PC-3 (cell line): ENCODE results near the gene NTM. TPM values are rescaled to one million over a fixed set of nuclear protein-coding genes. Genes with fewer than 3 reads are reported as not detected.

Source experiments
- ATAC-seq: fragments of 200-7000 bp; cut with Tn5 transposase; 2 replicates; pipeline ENCODE4 v1.9.1; 2020; ENCODE audit warnings: mild to moderate bottlenecking, moderate library complexity
- BruUV-seq: library from RNA; stranded (reverse); fragments of 400-500 nt; replicated peaks from 2 replicates; lab custom pipeline; 2021; lab: Mats Ljungman, UMichigan
- CTCF ChIA-PET: fragments of 300-600 bp; sonication (Branson Sonifier 250); formaldehyde crosslinking; loops from one replicate; lab custom pipeline; 2022; ENCODE audit warnings: antibody characterized with exemption; lab: Charles Lee
- POLR2A ChIA-PET: fragments of 300-600 bp; sonication (Branson Sonifier 250); formaldehyde crosslinking; loops from one replicate; lab custom pipeline; 2022; ENCODE audit warnings: antibody characterized with exemption; ENCODE audit not compliant: unreplicated experiment; lab: Charles Lee
- DNase-seq: peaks from one replicate; pipeline ENCODE4 v3.0.0-alpha.2; 2015
- H2AFZ ChIP-seq: fragments of 300-600 bp; sonication (generic); 2 replicates; pipeline ENCODE4 v1.6.0; 2016; ENCODE audit warnings: antibody characterized with exemption, low read length
- H3F3A ChIP-seq: fragments of 300-600 bp; sonication (generic); one replicate; pipeline ENCODE4 v1.6.0; 2017; ENCODE audit warnings: antibody characterized with exemption, low read length, control low read depth, mild to moderate bottlenecking; ENCODE audit not compliant: unreplicated experiment
- H3K27ac ChIP-seq: fragments of 300-600 bp; sonication (generic); 2 replicates; pipeline ENCODE4 v1.5.1; 2016; ENCODE audit warnings: mild to moderate bottlenecking, low read length
- H3K27me3 ChIP-seq: fragments of 300-600 bp; sonication (generic); 2 replicates; pipeline ENCODE4 v1.6.1; 2016; ENCODE audit warnings: low read length, mixed read lengths
- H3K36me3 ChIP-seq: fragments of 300-600 bp; sonication (generic); 2 replicates; pipeline ENCODE4 v1.6.1; 2016; ENCODE audit warnings: low read depth, mixed run types, low read length, mixed read lengths
- H3K4me1 ChIP-seq: fragments of 300-600 bp; sonication (generic); 2 replicates; pipeline ENCODE4 v1.5.1; 2016; ENCODE audit warnings: low read length; ENCODE audit not compliant: insufficient read depth
- H3K4me2 ChIP-seq: fragments of 300-600 bp; sonication (generic); 2 replicates; pipeline ENCODE4 v1.6.0; 2016; ENCODE audit warnings: low read length
- H3K4me3 ChIP-seq: fragments of 300-600 bp; sonication (generic); 2 replicates; pipeline ENCODE4 v1.5.1; 2016; ENCODE audit warnings: mild to moderate bottlenecking, low read length, mixed read lengths
- H3K79me2 ChIP-seq: fragments of 300-600 bp; sonication (generic); 2 replicates; pipeline ENCODE4 v1.6.1; 2017; ENCODE audit warnings: low read length, mixed read lengths
- H3K9ac ChIP-seq: fragments of 300-600 bp; sonication (generic); 2 replicates; pipeline ENCODE4 v1.6.0; 2016; ENCODE audit warnings: mild to moderate bottlenecking, low read length
- H3K9me2 ChIP-seq: fragments of 300-600 bp; sonication (generic); replicated peaks from 2 replicates; pipeline ENCODE4 v1.6.1; 2016; ENCODE audit warnings: mixed run types, low read length, mixed read lengths
- H3K9me3 ChIP-seq: fragments of 300-600 bp; sonication (generic); 2 replicates; pipeline ENCODE4 v1.6.1; 2016; ENCODE audit warnings: low read length, mixed read lengths
- H4K20me1 ChIP-seq: fragments of 300-600 bp; sonication (generic); 2 replicates; pipeline ENCODE4 v1.6.1; 2016; ENCODE audit warnings: low read length, mixed read lengths
- EZH2 ChIP-seq: fragments of 300-600 bp; sonication (generic); IDR thresholded peaks from one replicate; pipeline ENCODE4 v1.6.1; 2017; ENCODE audit warnings: antibody characterized with exemption, mild to moderate bottlenecking, low read length; ENCODE audit not compliant: unreplicated experiment
- EZH2phosphoT487 ChIP-seq: fragments of 300-600 bp; sonication (generic); IDR thresholded peaks from 2 replicates; pipeline ENCODE4 v1.6.1; 2018; ENCODE audit warnings: mild to moderate bottlenecking, antibody characterized with exemption, low read length, borderline replicate concordance
- intact Hi-C: fragments of 100-400 bp; cut with micrococcal nuclease; formaldehyde crosslinking; loops from 2 replicates; pipeline ENCODE4 v1.9.0; 2023
- total RNA-seq: library from RNA; depleted of rRNA; stranded (reverse); fragments of >200 nt; gene quantifications from 2 replicates; pipeline ENCODE4 v1.2.3, GENCODE V29; 2014
- TF ChIP-seq, protein P1 (sequence below): fragments of 300-600 bp; sonication (generic); conservative IDR thresholded peaks from 2 replicates; pipeline ENCODE4 v1.5.1; 2017; ENCODE audit warnings: antibody characterized with exemption, low read depth, mild to moderate bottlenecking, low read length

Gene NTM
- total RNA-seq, 1 experiment from 2014 or later: not detected

DNA sequence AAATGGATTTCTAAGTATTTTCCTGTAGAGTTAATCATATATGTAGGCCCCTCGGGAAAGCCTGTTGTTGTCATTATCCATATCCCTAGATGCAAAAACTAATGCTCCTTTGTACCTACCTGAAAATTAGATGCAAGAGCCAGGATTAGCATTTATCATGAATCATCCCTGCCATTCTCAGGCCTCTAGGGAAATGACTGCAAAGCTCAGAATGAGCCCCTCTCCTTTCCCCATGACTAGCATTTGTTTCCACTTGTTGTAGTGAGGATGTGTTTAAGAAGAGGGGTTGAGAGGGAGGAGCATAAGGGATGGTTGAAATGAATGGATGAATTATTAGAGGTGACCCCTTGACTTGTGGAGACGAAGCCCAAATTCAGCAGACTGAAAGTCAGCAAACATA, 537.9 kb downstream of the NTM start:
- DNase-seq (no peak), ATAC-seq (no peak)
- TF ChIP-seq EZH2: no peak
- no peak for TF ChIP-seq EZH2phosphoT487
- TF ChIP-seq, protein P1, sequence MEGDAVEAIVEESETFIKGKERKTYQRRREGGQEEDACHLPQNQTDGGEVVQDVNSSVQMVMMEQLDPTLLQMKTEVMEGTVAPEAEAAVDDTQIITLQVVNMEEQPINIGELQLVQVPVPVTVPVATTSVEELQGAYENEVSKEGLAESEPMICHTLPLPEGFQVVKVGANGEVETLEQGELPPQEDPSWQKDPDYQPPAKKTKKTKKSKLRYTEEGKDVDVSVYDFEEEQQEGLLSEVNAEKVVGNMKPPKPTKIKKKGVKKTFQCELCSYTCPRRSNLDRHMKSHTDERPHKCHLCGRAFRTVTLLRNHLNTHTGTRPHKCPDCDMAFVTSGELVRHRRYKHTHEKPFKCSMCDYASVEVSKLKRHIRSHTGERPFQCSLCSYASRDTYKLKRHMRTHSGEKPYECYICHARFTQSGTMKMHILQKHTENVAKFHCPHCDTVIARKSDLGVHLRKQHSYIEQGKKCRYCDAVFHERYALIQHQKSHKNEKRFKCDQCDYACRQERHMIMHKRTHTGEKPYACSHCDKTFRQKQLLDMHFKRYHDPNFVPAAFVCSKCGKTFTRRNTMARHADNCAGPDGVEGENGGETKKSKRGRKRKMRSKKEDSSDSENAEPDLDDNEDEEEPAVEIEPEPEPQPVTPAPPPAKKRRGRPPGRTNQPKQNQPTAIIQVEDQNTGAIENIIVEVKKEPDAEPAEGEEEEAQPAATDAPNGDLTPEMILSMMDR: no peak
- Histone ChIP-seq H3K27me3 (no peaks in the 10 kb centered on the region), H3K4me1 (no peaks in the 10 kb centered on the region), H3K36me3 (no peaks in the 10 kb centered on the region), H4K20me1 (no peaks in the 10 kb centered on the region), H3F3A (no peaks in the 10 kb centered on the region), H3K9me3 (no peaks in the 10 kb centered on the region), H3K79me2 (no peaks in the 10 kb centered on the region), H2AFZ (no peak overlapping the region), H3K9ac (no peak overlapping the region), H3K27ac (no peak overlapping the region), H3K4me3 (no peak overlapping the region), H3K9me2 (no peaks in the 10 kb centered on the region), H3K4me2 (no peak overlapping the region)
- no TSS peak for BruUV-seq
- CTCF ChIA-PET: no interaction called here
- intact Hi-C loops: no loop called here
- POLR2A ChIA-PET: no interaction called here

DNA sequence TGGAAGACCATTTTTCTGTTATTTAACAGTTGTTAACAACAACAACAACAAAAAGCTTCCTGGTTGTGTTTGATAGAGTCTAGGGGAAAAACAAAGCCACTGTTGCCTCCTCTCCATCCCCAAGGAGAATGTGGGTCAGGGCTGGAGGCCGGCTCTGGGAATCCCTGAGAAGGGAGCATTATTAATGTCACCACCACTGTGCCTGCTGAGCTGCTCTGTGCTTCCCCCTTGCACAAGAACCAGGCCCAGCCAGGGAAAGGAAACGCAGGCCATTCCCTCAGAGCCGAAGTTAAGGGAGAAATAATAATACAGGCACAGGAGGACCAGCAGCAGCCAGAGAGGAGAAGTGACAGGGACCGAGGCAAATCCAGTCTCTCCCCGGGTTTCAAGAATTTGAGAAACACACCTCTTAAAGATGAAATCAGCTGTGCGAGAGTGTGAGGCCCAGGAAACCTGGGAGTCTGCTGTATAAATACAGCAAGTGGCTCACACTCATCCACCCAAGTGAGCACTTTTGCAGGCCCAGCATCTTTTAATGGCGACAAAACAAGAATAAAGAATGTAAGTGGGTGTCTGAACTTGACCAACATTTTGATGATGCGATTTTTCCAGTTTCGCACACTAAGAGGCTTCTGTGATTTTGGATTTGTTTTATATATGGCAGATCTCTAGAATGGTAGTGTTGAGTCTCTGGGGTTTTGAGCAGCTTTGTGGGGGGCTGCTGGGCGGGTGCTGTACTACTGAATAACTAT, 539.2 kb downstream of the NTM start:
- Histone ChIP-seq H3K27me3 (no peaks in the 10 kb centered on the region), H3K9ac (no peak overlapping the region), H3F3A (no peaks in the 10 kb centered on the region), H3K4me1 (no peaks in the 10 kb centered on the region), H2AFZ (no peak overlapping the region), H4K20me1 (no peaks in the 10 kb centered on the region), H3K79me2 (no peaks in the 10 kb centered on the region), H3K4me2 (no peak overlapping the region), H3K9me3 (no peaks in the 10 kb centered on the region), H3K9me2 (no peaks in the 10 kb centered on the region), H3K4me3 (no peak overlapping the region), H3K27ac (no peak overlapping the region), H3K36me3 (no peaks in the 10 kb centered on the region)
- ChIA-PET CTCF (no interaction called here), POLR2A (no interaction called here)
- intact Hi-C loops: no loop called here
- TF ChIP-seq EZH2phosphoT487 (no peak), EZH2 (no peak)
- TF ChIP-seq, protein P1: no peak
- ATAC-seq: no peak
- BruUV-seq: no TSS peak
- no peak for DNase-seq

DNA sequence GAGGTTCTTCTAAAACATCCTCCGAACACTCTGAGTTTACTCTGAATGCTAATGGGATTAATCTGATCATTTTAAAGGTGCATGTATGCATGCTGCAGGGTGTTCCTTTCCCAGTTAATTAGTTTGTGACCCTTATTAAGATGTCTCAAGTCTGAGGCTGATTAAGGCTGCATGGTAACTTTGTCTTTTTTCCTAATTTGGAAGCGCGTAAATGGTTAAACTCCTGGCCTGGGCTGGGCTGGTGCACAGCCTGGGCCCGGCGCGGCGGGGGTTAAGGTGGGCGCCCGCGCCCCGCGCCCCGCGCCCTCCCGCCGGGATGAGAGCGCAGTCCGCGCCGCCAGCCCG, 539.7 kb downstream of the NTM start:
- no peak overlapping the region for H3K27ac ChIP-seq
- no peak overlapping the region for H3K4me2 ChIP-seq

More for the DNA sequence above, 539.7 kb downstream of the NTM start:
- ChIA-PET POLR2A (no interaction called here), CTCF (no interaction called here)
- Histone ChIP-seq H3K9ac (no peak overlapping the region), H3K4me1 (no peaks in the 10 kb centered on the region), H2AFZ (no peak overlapping the region), H4K20me1 (no peaks in the 10 kb centered on the region), H3K4me3 (no peak overlapping the region), H3F3A (no peaks in the 10 kb centered on the region), H3K79me2 (no peaks in the 10 kb centered on the region), H3K27me3 (no peaks in the 10 kb centered on the region), H3K9me2 (no peaks in the 10 kb centered on the region), H3K9me3 (no peaks in the 10 kb centered on the region), H3K36me3 (no peaks in the 10 kb centered on the region)
- BruUV-seq: no TSS peak
- DNase-seq (no peak), ATAC-seq (no peak)
- intact Hi-C loops: no loop called here
- TF ChIP-seq, protein P1: no peak
- TF ChIP-seq EZH2phosphoT487: no peak
- no peak for TF ChIP-seq EZH2
